G401.6 (cell line): ENCODE measurements around the gene TBC1D10A.

Source experiments
- FAIRE-seq: peaks from 2 replicates; lab custom pipeline; 2012; peaks lifted over from hg19 to GRCh38; lab: Jason Lieb, UNC

TBC1D10A gene

GRCh38 chr22:30326706-30327362, at the start of gene TBC1D10A:
Gene TBC1D10A, minus strand, starts transcription at chr22:30326941. Its CDS starts 60 bp downstream, at chr22:30326881.
- no peak for FAIRE-seq

- FAIRE-seq, result no peak
These were observed 48.6 kb upstream of the TBC1D10A start for GRCh38 chr22:30375312-30375849.

- no peak for FAIRE-seq
These were observed 46.9 kb upstream of the TBC1D10A start for GRCh38 chr22:30373331-30374325.

DNA sequence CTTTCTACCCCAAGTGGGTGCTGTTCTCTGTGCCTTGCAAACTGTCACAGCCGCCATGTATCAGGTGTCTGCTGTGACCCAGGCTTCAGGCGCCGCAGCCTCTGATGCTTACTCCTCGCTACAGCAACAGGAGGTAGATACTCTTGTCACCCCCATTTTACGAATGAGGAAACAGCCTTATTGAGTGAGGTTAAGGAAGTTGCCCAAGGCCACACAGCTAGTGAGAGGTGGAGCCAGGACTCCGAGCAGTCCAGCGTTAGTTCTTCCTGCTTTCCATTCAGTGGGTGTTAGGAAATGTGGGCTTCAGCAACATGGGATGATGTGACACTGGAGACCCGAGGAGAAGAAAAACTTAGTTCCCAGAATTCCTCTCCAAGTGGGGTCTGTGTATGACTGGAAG, 46.2 kb upstream of the TBC1D10A start:
- no peak for FAIRE-seq

DNA sequence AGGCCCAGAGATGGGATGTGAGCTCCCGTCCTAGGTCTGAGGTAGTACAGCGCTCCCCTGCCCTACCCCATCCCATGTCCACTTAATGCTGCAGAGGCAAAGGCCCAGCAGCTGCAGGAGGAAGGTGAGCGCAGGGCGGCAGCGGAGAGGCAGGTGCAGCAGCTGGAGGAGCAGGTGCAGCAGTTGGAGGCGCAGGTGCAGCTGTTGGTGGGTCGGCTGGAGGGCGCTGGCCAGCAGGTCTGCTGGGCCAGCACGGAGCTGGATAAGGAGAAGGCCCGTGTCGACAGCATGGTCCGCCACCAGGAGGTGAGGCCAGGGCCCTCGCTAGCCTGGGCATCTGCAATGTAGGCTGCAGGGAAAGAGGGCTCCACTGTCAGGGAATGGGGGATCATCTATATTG, 45.2 kb upstream of the TBC1D10A start:
- FAIRE-seq, result no peak

- no peak for FAIRE-seq
These were observed 44.6 kb upstream of the TBC1D10A start for GRCh38 chr22:30371321-30371720.

DNA sequence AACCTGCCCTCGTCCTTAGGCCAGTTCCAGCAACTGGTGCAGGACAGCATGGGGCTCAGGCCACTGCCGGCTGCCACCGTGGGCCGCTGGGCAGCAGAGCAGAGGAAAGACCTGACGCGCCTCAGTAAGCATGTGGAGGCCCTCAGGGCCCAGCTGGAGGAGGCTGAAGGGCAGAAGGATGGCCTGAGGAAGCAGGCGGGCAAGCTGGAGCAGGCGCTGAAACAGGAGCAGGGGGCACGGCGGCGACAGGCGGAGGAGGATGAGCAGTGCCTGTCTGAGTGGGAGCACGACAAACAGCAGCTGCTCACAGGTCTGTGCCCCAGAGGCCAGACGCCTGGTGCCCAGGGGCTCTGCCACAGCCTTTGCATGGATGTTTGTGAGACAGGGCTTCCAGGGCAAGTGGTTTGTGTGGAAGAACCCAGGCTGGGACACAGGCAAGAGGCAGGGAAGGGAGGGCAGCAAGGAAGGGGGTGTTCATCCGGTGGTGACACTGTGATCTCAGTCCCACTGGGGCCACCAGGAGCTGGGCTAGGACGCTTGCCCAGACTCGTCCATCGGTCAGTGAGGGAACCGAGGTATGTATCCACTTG, 44.0 kb upstream of the TBC1D10A start:
- no peak for FAIRE-seq

DNA sequence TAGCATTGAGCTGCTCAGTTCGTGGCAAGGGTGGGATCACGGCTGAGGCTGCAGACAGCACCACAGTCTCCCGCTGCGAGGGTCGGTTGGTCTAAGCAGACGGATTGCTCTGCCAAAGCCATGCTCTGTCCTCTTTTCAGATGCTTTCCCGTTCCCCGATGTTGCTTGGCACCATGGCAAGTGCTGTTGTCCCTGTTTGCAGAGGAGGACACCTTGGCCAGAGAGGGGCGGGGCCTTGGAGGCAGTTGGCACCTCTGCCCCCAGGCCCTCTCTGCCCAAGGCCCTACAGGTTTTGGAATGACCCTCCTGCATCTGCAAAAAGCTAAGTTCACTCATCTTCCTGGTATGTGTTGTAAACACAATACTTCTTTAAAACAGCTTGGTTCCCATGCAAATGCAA, 41.7 kb upstream of the TBC1D10A start:
- FAIRE-seq, result no peak

- FAIRE-seq, result no peak
These were observed 39.1 kb upstream of the TBC1D10A start for GRCh38 chr22:30365891-30366290.

DNA sequence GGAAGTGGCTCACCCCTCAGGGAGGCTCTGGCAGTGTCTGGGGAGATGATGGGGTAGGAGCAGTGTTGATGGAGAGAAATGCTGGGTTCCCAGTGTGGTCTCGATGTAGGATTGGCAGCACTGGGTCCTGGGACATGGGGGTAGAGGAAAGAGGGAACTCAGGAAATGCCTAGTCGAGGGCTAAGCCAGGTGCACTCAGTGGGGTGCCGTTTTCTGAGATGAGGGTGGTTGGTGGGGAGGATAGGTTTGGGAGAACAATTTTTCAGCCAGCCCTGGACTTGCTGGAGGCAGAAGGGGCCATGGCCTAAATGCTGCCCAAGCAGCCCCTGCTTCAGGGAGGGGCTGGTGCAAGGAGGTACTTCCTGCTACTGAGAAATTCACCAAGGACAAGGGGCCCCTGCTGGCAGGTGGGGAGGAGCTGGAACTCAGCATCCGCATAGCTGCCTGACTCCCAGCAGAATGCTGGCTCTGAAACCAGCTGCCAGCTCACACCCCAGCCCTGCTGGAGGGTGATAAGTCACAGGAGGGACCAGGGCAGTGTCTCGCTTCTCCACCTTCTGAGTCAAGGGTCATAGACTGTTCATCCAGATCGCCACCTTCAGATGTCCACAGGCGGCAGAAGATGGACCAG, 36.0 kb upstream of the TBC1D10A start:
- FAIRE-seq, result no peak

GRCh38 chr22:30361916-30362650, 35.3 kb upstream of the TBC1D10A start:
- FAIRE-seq, result no peak

- no peak for FAIRE-seq
These were observed 31.8 kb upstream of the TBC1D10A start for GRCh38 chr22:30358541-30358940.

GRCh38 chr22:30357650-30358215, 31.0 kb upstream of the TBC1D10A start:
- FAIRE-seq, result no peak

DNA sequence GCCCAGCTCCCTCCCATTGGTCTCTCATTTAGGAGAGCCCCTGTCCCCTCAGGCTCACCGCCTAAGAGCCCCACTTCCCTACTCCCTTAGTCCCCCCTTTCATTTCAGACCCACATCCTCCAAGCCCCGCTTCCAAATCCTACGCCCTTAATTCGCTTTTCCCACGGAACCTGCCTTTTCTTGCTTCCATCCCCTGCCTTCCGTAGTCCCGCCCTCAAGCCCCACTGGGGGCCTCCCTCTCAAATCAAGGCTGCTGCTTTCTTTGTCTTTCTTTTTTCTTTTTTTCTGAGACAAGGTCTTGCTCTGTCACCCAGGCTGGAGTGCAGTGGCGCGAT, 30.5 kb upstream of the TBC1D10A start:
- FAIRE-seq, result no peak

- FAIRE-seq, result no peak
These were observed 29.9 kb upstream of the TBC1D10A start, which contains the start of the genes CCDC157 and SF3A1 for GRCh38 chr22:30356449-30357235. Gene CCDC157, plus strand, starts transcription at chr22:30357007. Its CDS starts 8,994 bp downstream, at chr22:30366001. Gene SF3A1, minus strand, starts transcription at chr22:30356894. Its CDS starts 102 bp downstream, at chr22:30356792.

- no peak for FAIRE-seq
These were observed 27.9 kb upstream of the TBC1D10A start for GRCh38 chr22:30354644-30355043.

GRCh38 chr22:30351226-30351625, 24.5 kb upstream of the TBC1D10A start:
- no peak for FAIRE-seq

DNA sequence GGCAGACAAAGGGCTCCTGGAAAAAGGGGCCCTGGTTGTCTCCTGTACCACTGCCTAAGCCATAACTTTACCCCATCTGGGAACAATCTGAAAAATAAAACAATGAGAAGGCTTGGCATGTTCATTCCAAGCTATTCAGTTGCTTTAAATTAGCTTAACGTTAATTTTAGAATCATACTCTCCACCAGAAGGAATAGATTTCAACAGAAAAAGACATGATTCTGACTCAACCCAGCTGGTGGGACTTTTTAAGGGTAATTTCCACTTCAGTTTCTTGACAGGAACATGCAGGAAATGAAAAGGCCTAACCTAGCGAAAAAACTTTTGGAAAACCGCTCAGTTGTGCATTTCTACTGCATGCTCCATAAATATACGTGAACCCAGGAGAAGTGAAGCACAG, 22.1 kb upstream of the TBC1D10A start:
- no peak for FAIRE-seq

DNA sequence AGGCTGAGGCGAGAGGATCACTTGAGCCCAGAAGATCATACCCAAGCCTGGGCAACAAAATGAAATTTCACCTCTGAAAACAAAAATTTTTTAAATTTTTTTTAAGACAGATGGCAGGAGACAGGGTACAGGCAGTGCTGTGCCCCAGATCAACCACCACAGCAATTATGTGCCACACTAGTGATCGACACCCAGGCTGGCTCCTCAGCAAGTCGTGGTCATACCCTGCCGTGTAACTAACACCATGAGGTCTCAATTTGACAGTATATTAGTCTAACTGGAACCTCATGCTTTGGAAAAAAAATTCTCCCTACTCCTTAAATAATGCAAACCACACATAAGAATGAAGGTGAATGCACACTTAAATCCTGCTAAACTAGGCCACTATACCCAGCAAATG, 21.7 kb upstream of the TBC1D10A start:
- no peak for FAIRE-seq

DNA sequence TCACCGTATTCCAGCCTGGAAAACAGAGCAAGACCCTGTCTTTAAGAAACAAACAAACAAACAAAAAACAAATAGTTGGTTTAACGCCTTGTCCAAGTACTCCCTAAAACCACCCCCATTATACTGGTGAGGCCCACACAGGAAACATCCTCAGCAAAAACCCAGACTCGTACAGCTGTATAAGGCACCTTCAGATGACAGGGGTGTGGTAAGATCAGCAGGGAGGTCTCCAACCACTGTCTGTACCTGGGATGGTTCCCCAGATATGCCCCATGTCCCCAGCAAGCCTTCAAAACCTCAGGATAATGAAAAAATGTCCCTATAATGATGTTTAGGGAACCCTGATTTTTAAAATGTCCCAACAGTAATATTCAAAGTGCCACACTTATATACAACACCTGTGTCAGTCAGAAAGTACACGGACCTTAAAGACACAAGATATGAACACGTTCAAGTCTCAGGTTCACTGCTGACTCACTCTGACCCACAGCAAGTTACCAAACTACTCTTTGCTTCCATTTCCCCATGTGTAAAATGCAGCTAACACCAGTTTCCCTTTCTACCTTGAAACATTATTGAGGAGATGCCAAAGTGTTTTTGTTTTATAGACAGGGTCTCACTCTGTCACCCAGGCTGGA, 20.6 kb upstream of the TBC1D10A start:
- no peak for FAIRE-seq
